Lower leg skin (tissue), 3 donors: ENCODE results near the gene FBLL1.

Source experiments
- POLR2A ChIP-seq, 2 donors: fragments of 450-650 bp; IDR thresholded peaks; one replicate each; pipeline ENCODE4 v1.6.1; 2016 to 2017; ENCODE audit warnings: antibody characterized with exemption in 2 of 2, mild to moderate bottlenecking in 1 of 2, moderate library complexity in 1 of 2
- TF ChIP-seq, protein P1 (sequence below), 3 donors: fragments of 450-650 bp; IDR thresholded peaks; one replicate each; pipeline ENCODE4 v1.5.1; 2016; ENCODE audit warnings: antibody characterized with exemption in 3 of 3, mild to moderate bottlenecking in 3 of 3, moderate library complexity in 2 of 3

GRCh38 chr5:168513861-168514428, 15.2 kb upstream of the FBLL1 start:
- TF ChIP-seq, protein P1, sequence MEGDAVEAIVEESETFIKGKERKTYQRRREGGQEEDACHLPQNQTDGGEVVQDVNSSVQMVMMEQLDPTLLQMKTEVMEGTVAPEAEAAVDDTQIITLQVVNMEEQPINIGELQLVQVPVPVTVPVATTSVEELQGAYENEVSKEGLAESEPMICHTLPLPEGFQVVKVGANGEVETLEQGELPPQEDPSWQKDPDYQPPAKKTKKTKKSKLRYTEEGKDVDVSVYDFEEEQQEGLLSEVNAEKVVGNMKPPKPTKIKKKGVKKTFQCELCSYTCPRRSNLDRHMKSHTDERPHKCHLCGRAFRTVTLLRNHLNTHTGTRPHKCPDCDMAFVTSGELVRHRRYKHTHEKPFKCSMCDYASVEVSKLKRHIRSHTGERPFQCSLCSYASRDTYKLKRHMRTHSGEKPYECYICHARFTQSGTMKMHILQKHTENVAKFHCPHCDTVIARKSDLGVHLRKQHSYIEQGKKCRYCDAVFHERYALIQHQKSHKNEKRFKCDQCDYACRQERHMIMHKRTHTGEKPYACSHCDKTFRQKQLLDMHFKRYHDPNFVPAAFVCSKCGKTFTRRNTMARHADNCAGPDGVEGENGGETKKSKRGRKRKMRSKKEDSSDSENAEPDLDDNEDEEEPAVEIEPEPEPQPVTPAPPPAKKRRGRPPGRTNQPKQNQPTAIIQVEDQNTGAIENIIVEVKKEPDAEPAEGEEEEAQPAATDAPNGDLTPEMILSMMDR (IDR thresholded peaks at IDR 0.05), result no peak
- TF ChIP-seq POLR2A (IDR thresholded peaks at IDR 0.05), result no peak
